Measurements from ENCODE around the gene BCKDHB. TPM values are rescaled to one million over a fixed set of nuclear protein-coding genes. Genes with fewer than 3 reads are reported as not detected.

BCKDHB gene
- total RNA-seq, 3 donors from 2014 or later, result 19.0 to 33.7 (median 23.4) TPM

DNA sequence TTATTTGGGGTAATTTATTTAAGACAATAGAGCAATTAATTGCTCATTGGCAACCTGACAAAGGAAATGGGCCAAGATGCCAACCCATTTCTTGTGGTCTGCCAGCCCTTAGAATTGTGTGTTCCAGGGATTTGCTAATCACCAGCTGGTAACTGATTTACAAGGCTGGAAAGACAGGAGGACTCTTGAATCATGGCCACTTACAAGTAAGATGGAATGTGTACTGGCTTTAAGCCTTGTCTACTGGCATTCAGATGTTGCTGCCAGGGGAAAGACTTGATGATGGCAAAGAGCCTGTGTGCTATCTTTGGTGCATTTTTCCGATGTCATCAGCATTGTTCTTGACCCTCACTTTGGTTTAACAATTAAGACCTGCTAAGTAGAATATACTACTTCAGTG is 91.0 kb downstream of the BCKDHB start:
- no peaks in the 10 kb centered on the region for H3K27me3 ChIP-seq
- H3K4me1 ChIP-seq, result no peaks in the 10 kb centered on the region
- TF ChIP-seq POLR2A (IDR thresholded peaks at IDR 0.05), result no peak
- TF ChIP-seq POLR2AphosphoS5 (IDR thresholded peaks at IDR 0.05), result no peak
- TF ChIP-seq, protein P1, sequence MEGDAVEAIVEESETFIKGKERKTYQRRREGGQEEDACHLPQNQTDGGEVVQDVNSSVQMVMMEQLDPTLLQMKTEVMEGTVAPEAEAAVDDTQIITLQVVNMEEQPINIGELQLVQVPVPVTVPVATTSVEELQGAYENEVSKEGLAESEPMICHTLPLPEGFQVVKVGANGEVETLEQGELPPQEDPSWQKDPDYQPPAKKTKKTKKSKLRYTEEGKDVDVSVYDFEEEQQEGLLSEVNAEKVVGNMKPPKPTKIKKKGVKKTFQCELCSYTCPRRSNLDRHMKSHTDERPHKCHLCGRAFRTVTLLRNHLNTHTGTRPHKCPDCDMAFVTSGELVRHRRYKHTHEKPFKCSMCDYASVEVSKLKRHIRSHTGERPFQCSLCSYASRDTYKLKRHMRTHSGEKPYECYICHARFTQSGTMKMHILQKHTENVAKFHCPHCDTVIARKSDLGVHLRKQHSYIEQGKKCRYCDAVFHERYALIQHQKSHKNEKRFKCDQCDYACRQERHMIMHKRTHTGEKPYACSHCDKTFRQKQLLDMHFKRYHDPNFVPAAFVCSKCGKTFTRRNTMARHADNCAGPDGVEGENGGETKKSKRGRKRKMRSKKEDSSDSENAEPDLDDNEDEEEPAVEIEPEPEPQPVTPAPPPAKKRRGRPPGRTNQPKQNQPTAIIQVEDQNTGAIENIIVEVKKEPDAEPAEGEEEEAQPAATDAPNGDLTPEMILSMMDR (IDR thresholded peaks at IDR 0.05), result no peak
- DNase-seq (ENCODE audit: low spot score in 2 of 2), result no peak
- intact Hi-C loops (cut with DNase I; ENCODE audit: low total_unique reads), result no loop called here
- H3K9me3 ChIP-seq, result no peaks in the 10 kb centered on the region
- H3K27ac ChIP-seq, result no peak overlapping the region
- no peak overlapping the region for H3K4me3 ChIP-seq
- H3K36me3 ChIP-seq, result no peaks in the 10 kb centered on the region

DNA sequence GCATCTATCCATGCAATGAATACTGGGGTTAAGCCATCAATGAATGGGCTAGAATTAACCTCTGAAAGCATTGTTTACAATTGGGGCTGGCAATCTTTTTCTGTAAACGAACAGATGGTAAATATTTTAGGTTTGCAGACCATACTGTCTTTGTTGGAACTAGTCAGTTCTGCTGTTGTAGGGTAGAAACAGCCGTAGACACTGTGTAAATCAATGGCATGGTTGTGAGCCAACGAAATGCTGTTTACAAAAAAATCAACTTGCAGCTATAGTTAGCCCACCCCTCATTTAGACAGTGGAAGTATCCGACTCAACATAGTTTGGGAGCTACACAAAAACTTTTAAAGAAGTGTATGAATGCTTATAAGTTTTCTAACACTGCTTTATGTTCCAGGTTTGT is 91.5 kb downstream of the BCKDHB start:
- no peaks in the 10 kb centered on the region for H3K36me3 ChIP-seq
- H3K4me3 ChIP-seq, result no peak overlapping the region
- intact Hi-C loops (cut with DNase I; ENCODE audit: low total_unique reads), result no loop called here
- no peaks in the 10 kb centered on the region for H3K9me3 ChIP-seq
- no peak for DNase-seq (ENCODE audit: low spot score in 2 of 2)
- TF ChIP-seq POLR2AphosphoS5 (IDR thresholded peaks at IDR 0.05), result no peak
- TF ChIP-seq POLR2A (IDR thresholded peaks at IDR 0.05), result no peak
- TF ChIP-seq, protein P1 (IDR thresholded peaks at IDR 0.05), result no peak
- H3K4me1 ChIP-seq, result no peaks in the 10 kb centered on the region
- H3K27me3 ChIP-seq, result no peaks in the 10 kb centered on the region
- H3K27ac ChIP-seq, result no peak overlapping the region

GRCh38 chr6:80203283-80203682 is 96.8 kb downstream of the BCKDHB start:
- DNase-seq (ENCODE audit: low spot score in 2 of 2), result no peak
- intact Hi-C loops (cut with DNase I; ENCODE audit: low total_unique reads), result no loop called here
- Histone ChIP-seq H3K27me3 (no peaks in the 10 kb centered on the region), H3K9me3 (no peaks in the 10 kb centered on the region), H3K27ac (no peak overlapping the region), H3K4me1 (no peaks in the 10 kb centered on the region), H3K4me3 (no peak overlapping the region), H3K36me3 (no peaks in the 10 kb centered on the region)
- TF ChIP-seq, protein P1 (IDR thresholded peaks at IDR 0.05), result no peak

DNA sequence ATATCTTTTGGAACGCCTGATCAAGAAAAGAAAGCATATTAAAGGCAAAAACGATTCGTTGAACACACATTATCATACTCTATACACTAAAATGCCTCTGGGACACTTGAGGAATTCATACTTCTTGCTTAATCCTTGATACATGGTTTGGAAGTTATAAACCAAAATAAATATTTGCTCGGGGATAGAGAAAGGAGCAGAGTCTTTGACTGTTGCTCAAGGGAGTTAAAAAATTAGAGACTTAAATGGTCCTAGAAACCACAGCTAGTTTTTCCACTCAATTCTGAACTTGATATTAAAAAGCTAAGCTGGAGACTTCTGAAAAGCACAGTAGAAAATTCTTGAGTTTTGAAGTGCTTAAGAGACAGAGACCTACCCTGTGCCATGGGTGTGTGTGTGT is 98.9 kb downstream of the BCKDHB start:
- no peaks in the 10 kb centered on the region for H3K4me1 ChIP-seq
- TF ChIP-seq POLR2A (IDR thresholded peaks at IDR 0.05) (no peak), POLR2AphosphoS5 (IDR thresholded peaks at IDR 0.05) (no peak)
- TF ChIP-seq, protein P1 (IDR thresholded peaks at IDR 0.05), result no peak
- H3K36me3 ChIP-seq, result no peaks in the 10 kb centered on the region
- no peaks in the 10 kb centered on the region for H3K27me3 ChIP-seq
- no peak overlapping the region for H3K4me3 ChIP-seq
- H3K27ac ChIP-seq, result no peak overlapping the region
- no peak for DNase-seq (ENCODE audit: low spot score in 2 of 2)
- no peaks in the 10 kb centered on the region for H3K9me3 ChIP-seq
- intact Hi-C loops (cut with DNase I; ENCODE audit: low total_unique reads), result no loop called here

DNA sequence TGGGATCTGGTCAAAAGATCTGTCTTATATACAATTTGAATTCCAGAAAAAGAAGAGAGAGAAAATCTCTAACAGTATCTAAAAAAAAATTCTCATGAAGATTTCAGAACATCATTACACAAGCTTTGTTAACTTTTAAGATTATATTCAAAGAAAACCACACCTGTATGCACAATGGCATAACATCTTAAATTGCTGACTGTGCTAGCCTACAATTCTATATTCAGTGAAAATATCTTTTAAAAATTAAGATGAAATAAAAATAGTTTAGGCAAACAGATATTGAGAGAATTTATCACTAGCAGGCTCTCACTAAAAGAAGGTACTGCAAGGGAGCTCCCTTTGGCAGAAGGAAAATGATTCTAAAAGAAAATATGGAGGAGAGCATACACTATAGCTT is 100.3 kb downstream of the BCKDHB start:
- intact Hi-C loops (cut with DNase I; ENCODE audit: low total_unique reads), result no loop called here
- no peaks in the 10 kb centered on the region for H3K36me3 ChIP-seq
- TF ChIP-seq, protein P1 (IDR thresholded peaks at IDR 0.05), result no peak
- TF ChIP-seq POLR2AphosphoS5 (IDR thresholded peaks at IDR 0.05) (no peak), POLR2A (IDR thresholded peaks at IDR 0.05) (no peak)
- DNase-seq (ENCODE audit: low spot score in 2 of 2), result no peak
- H3K27ac ChIP-seq, result no peak overlapping the region
- no peak overlapping the region for H3K4me3 ChIP-seq
- H3K4me1 ChIP-seq, result no peaks in the 10 kb centered on the region
- no peaks in the 10 kb centered on the region for H3K27me3 ChIP-seq
- H3K9me3 ChIP-seq, result no peaks in the 10 kb centered on the region
